IMR-90 (cell line): ENCODE results near the gene CBFA2T3.

Experiments
- BHLHE40 ChIP-seq: fragments of 150-350 bp; IDR thresholded peaks from 2 replicates; pipeline ENCODE4 v1.6.1; 2016; ENCODE audit warnings: mild to moderate bottlenecking, low read depth, low read length
- CTCF ChIP-seq: conservative IDR thresholded peaks from 2 replicates; pipeline ENCODE4 v1.5.1; 2012; ENCODE audit warnings: mild to moderate bottlenecking, low read depth, low read length, improper control_type of control experiment
- POLR2A ChIP-seq: IDR thresholded peaks from 2 replicates; pipeline ENCODE4 v1.6.1; 2012; ENCODE audit warnings: mild to moderate bottlenecking, low read depth, low read length
- RCOR1 ChIP-seq: IDR thresholded peaks from 2 replicates; pipeline ENCODE4 v1.6.1; 2012; ENCODE audit warnings: mild to moderate bottlenecking, low read length, improper control_type of control experiment; ENCODE audit not compliant: insufficient replicate concordance

GRCh38 chr16:88833086-88833485, 143.9 kb downstream of the CBFA2T3 start:
- TF ChIP-seq POLR2A (no peak), CTCF (no peak), RCOR1 (no peak), BHLHE40 (no peak)
